AG08396 (cell line): ENCODE measurements around the gene RTKN.
A peak's percentile ranks its signal among the peaks of the same experiment; 100 is the strongest.
"Not testable (repeated sequence)": the region's sequence is repeated elsewhere in the genome, so short reads cannot be mapped to it uniquely, and the experiment has no call there.

ENCODE experiments used
- DNase-seq: peaks from one replicate; pipeline ENCODE4 v3.0.0; 2012; ENCODE audit warnings: low spot score, mixed read lengths

Gene RTKN

DNA sequence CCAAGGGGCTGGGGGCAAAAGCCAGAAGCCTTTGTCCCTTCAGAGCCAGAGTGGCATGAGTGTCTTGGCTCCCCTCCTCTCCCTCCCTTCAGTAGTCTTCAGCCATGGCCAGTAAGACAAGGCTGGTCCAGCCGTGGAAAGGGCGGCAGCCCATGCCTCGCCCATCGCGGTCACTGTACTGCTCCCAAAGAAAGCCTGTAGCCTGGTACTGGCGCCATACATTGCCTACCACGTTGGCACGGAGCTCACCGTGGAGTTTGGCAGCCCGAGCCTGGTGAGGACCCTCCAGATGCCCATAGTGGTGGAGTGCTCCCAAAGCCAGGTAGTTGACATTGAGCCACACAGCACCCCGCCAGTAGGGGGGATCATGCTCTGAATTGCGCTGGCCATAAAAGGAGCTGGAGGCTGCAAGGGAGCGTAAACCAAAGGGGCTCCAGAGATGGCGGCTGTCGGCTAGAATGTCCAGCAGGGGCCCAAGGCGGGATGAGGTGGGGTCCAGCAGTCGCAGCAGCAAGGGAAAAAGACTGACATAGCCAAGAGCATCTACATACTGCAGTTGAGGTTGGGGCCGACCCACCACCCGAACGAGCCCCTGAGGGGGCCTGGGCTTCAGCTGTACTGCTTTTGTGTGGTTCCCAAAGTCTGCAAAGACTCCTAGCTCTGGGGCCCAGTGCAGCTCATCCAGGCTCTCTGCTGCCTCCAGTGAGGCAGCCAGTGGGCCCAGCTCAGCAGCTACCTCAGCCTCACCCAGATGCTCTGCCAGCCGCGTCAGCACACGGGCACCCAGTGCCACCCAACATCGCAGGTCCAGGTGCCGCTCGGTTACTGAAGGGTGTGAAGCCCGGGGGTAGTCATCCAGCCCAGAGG lies 19.7 kb upstream of the RTKN start:
- no peak for DNase-seq

DNA sequence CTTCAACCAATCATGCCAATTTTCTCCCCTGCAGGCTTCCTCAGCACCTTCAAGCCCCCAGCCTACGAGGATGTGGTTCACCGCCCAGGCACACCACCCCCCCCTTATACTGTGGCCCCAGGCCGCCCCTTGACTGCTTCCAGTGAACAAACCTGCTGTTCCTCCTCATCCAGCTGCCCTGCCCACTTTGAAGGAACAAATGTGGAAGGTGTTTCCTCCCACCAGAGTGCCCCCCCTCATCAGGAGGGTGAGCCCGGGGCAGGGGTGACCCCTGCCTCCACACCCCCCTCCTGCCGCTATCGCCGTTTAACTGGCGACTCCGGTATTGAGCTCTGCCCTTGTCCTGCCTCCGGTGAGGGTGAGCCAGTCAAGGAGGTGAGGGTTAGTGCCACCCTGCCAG lies 18.4 kb upstream of the RTKN start:
- DNase-seq, result not testable (repeated sequence)

DNA sequence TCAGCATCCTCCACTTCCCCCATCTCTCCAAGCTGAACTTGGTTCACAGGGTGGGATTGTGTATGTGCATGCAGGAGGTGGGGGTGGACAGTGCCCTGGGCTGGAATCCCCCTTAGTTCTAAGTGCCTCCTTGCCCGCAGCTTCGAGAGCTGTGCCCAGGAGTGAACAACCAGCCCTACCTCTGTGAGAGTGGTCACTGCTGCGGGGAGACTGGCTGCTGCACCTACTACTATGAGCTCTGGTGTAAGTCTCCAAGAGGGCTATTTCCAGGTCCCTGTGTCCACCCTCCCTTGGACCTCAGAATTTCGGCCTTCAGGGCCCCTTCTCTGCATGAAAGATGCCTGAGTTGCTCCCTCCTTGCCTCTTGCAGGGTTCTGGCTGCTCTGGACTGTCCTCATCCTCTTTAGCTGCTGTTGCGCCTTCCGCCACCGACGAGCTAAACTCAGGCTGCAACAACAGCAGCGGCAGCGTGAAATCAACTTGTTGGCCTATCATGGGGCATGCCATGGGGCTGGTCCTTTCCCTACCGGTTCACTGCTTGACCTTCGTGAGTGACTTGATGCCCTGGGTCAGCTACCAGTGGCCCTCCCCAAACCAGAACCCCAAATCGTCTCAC lies 17.9 kb upstream of the RTKN start:
- not testable (repeated sequence) for DNase-seq

DNA sequence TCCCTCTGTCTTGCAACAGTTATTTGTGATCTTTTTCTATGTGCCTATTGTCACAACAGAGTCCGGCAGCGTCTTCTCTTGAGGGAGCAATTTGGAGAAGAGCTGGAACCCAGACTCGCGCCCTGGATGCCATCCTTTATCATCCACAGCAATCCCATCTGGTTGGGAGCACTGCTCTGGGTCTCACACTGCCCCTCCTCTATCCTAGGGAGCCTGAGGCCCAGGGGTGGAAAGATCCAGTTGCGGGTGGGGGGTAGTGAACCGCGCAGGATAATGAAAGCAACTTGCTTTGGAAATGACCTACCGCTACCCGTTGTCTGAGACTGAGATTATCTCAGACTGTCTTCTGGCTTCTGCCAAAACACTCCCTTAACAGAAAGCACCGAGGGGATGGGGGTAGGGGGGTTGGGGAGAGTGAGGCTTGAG lies 17.2 kb upstream of the RTKN start:
- DNase-seq, result no peak

- peak; percentile 99 for DNase-seq
Observed at GRCh38 chr2:74458132-74458937, 16.6 kb upstream of the RTKN start, which contains the start of gene WBP1. WBP1 (plus strand) TSS chr2:74458438; CDS start chr2:74458603, 165 bp downstream.

DNA sequence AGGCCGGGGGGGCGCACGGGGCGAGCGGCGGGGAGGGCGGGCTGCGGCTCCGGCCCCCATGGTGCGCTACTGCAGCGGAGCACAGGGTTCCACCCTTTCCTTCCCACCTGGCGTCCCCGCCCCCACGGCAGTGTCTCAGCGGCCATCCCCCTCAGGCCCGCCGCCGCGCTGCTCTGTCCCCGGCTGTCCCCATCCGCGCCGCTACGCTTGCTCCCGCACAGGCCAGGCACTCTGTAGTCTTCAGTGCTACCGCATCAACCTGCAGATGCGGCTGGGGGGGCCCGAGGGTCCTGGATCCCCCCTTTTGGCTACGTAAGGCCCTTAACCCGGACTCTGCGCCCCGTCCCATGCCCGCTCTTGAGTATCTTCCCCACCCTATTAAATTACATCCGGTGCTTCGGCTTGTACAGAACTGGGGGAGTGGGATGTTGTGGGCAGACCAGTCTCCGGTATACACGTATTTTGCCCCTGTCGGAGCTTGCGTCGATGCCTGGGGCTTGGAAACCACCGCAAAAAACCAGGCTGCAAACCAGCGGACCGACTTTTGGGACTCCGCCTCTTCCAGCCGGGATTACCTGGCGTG lies 15.9 kb upstream of the RTKN start:
- no peak for DNase-seq

DNA sequence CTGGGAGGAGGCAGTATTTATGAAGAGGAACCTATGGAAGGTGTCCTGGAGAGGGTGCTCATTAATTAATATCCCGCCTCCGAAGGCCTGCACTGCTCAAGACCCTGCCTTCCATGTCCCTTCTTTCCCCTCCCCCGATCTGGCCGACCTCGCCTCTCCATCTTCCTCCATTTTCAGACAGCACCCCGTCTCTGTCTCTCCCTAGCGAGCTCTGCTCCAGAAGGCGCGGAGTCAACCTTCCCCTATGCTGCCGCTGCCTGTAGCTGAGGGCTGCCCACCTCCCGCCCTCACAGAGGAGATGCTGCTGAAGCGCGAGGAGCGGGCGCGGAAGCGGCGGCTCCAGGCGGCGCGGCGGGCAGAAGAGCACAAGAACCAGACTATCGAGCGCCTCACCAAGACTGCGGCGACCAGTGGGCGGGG lies 15.4 kb upstream of the RTKN start:
- no peak for DNase-seq

DNA sequence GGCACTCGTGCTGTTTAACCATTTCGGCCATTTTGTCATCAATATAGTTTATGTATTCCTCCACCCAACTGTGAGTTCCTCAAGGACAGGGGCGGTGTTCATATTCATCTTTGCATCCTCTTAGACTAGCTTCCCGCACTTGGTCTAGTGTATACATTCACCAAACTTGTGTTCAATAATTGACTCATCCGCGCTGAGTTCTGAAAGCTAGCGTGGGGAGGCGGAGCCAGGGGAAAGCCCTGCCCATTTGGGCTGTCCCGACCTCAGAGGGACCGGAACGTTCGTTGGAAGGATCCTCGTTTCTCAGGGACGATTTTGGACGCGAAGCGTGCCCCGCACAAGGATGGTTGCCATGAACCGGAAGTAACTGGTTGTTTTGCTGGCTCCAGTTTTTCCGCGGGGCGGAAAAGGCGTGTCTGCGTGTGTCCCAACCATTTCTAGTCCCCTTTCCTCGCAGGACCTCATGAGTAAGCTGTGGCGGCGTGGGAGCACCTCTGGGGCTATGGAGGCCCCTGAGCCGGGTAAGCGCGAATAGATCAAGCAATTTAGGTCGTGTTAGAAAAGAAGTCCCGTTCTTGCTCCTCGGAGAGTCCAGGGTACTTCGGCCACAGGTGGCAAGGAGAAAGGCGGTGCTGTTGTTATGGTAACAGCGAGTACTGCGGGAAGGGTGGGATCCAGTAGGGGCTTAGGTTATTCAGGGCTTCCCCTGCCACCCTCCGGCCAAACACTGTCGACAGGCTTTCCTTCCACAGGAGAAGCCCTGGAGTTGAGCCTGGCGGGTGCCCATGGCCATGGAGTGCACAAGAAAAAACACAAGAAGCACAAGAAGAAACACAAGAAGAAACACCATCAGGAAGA lies 13.1 kb upstream of the RTKN start, which contains the start of gene INO80B:
Gene INO80B, plus strand, starts transcription at position 434 of the 858 bp plus-strand sequence. Its CDS starts 30 bp downstream, at position 464.
- peak; percentile 91 for DNase-seq

GRCh38 chr2:74450570-74451190 lies 8.9 kb upstream of the RTKN start:
- DNase-seq, result no peak

DNA sequence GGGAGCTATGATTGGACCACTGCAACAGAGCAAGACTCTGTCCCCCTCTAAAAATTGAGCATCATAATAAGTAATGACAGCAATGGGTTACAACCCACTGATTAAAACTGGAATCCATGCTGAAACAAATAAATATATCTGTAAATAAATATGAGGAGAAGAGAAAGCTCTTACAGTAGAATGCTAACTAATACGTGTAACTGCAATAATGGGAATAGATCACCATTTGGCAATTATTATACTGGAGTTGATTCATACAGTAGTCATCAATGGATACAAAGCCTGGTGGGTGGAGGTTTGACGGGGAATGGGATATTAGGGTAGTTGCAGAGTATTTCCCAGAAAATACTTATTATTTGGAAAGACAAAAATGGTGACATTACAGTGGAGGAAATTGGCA lies 7.0 kb upstream of the RTKN start:
- DNase-seq, result no peak

DNA sequence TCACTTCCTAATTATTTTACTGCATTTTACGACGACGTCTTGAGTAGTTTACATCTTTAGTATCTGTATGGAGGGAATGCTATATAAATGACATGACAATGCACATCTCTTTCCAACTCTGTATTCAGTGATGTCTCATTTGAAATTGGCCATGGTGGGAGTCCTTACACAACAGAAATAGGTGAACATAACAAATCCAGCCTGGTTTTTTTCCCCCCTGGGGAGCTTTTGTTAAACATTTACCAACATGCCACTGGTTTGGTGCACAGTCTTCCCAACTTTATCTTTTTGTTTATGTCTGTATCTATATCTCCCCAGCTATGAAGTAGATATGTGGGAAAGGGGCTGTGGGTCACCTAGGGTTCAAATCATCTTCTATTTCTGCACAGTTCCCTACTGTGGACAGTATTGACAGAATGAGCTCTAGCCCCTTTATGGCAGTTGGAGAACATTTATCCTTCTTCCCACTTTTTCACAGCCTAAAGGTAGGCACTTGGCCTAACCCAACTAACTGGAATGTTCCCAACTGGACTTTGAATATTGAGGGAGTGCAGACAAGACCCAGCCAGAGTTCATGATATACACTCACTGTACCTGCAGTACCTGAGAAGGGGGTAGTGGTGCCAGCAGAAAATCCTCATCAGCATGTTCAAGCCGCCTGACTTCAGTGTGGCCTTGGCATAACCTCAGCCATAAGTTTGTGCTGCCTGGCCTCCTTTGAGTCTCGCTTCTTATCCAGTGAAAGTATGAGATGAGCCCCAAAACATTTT lies 5.7 kb upstream of the RTKN start:
- no peak for DNase-seq

DNA sequence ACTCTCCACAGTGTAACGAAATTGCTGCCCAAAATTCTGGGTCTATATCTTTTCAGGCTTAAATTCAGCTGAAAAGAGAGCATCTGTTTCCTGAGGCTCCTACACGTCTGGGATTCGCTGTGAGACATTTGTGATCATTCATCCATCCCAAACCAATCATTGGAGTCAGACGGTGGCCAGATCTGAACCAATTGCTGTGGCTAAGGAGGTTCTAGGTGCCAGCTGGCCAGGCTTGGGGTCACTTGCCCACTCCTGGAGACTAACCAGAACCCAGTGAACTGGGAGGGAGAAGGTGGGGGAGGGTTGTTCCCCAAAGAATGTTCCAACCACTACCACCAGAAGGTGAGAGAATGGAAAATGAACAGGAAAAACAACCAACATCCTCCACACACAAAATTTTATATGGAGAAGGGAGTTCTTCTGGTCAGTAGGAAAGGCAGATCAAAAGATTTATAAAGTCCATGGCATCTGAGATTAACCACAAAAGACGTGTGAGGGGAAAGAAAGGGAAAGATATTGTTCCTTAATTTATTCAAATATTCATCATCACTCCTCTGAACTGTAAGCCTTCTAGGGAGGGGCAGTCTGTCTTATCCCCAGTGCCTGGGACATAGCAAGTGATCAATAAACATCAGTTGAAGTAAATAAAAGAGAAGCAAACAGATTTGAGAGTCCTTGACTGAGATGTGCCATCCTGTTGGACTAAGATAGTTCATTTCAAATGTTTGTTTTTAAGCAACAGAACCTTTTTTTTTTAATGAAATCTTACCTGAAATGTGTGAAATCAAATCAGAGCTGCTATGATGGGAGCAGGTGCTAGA lies 3.0 kb upstream of the RTKN start:
- no peak for DNase-seq

DNA sequence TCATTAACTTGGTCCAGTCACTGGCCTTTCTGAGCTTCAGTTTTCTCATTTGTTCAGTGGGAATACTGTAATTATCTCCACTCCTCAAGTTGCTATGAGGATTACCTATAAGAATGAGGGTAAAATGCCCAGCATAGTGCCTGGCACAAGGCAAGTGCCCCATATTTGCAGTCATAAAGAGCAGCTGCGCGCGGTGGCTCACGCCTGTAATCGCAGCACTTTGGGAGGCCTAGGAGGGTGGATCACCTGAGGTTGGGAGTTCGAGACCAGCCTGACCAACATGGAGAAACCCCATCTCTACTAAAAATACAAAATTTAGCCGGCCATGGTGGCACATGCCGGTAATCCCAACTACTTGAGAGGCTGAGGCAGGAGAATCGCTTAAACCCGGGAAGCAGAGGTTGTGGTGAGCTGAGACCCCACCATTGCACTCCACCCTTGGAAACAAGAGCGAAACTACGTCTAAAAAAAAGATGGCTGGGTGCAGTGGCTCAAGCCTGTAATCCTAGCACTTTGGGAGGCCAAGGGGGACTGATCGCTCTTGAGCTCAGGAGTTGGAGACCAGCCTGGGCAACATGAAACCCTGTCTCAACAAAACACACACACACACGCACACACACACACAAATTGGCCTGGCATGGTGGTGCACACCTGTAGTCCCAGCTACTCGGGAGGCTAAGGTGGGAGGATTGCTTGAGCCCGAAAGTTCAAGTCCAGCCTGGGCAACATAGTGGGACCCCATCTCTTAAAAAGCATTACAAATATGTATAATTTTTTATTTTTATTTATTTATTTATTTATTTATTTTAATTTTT lies 953 bp upstream of the RTKN start:
- not testable (repeated sequence) for DNase-seq

GRCh38 chr2:74441170-74441689 lies 507 bp downstream of the RTKN start:
- DNase-seq, result no peak

- peak; percentile 99 for DNase-seq
Observed at GRCh38 chr2:74440378-74441169, 1.2 kb downstream of the RTKN start.

- peak; percentile 88 for DNase-seq
Observed at GRCh38 chr2:74439803-74440377, 1.8 kb downstream of the RTKN start.

DNA sequence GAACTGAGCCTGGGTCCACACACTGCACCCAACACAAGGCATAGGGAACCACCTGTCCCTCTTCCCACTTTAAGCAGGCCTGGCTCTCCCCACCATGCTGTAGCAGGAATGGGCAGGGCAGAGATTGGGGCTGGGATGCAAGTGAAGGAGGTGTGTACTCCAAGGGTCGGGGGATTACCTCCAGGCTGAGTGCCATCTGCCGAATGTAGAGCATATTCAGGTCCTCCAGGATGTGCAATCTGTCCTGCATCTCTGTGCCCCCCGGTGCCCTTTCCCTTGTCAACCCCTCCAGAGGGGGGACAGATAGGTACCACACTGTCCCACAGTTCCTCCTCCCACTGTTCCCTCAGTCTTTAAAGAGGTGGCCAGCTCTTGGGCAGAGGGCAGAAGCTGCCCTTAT lies 2.4 kb downstream of the RTKN start:
- DNase-seq, result no peak
